Suprapubic skin (tissue), 4 donors: ENCODE data around the gene DCST1. TPM values are rescaled to one million over a fixed set of nuclear protein-coding genes. Genes with fewer than 3 reads are reported as not detected.

ENCODE experiments used
- DNase-seq, 2 donors: peaks; one replicate each; pipeline ENCODE4 v3.0.0-alpha.2; 2019; ENCODE audit warnings: low spot score in 2 of 2
- H3K27ac ChIP-seq: fragments of 200-600 bp; sonication (generic); one replicate; pipeline ENCODE4 v1.5.1; 2019
- H3K27me3 ChIP-seq: fragments of 200-600 bp; sonication (generic); one replicate; pipeline ENCODE4 v1.5.1; 2019
- H3K36me3 ChIP-seq: fragments of 200-600 bp; sonication (generic); one replicate; pipeline ENCODE4 v1.5.1; 2019
- H3K4me1 ChIP-seq: fragments of 200-600 bp; sonication (generic); one replicate; pipeline ENCODE4 v1.5.1; 2019
- H3K4me3 ChIP-seq: fragments of 200-600 bp; sonication (generic); one replicate; pipeline ENCODE4 v1.5.1; 2019; ENCODE audit warnings: mild to moderate bottlenecking
- H3K9me3 ChIP-seq: fragments of 200-600 bp; sonication (generic); one replicate; pipeline ENCODE4 v1.5.1; 2019
- CTCF ChIP-seq, 2 donors: fragments of 200-600 bp in 1 of 2; fragments of 450-650 bp in 1 of 2; sonication (generic) in 1 of 2; IDR thresholded peaks; one replicate each; pipeline ENCODE4 v1.5.1; 2016 to 2019; ENCODE audit warnings: antibody characterized with exemption in 2 of 2, mild to moderate bottlenecking in 1 of 2, moderate library complexity in 1 of 2
- EP300 ChIP-seq: sonication (generic); formaldehyde crosslinking; IDR thresholded peaks from one replicate; pipeline ENCODE4 v1.6.1; 2017; ENCODE audit warnings: antibody characterized with exemption
- POLR2A ChIP-seq, 2 donors: fragments of 450-650 bp; IDR thresholded peaks; one replicate each; pipeline ENCODE4 v1.6.1; 2017; ENCODE audit warnings: antibody characterized with exemption in 2 of 2, mild to moderate bottlenecking in 2 of 2, moderate library complexity in 2 of 2
- POLR2AphosphoS5 ChIP-seq, 3 donors: sonication (generic); formaldehyde crosslinking; IDR thresholded peaks; one replicate each; pipeline ENCODE4 v1.6.1; 2017; ENCODE audit warnings: antibody characterized with exemption in 3 of 3
- WGBS: methylation state at CpG from one replicate; pipeline ENCODE4 v1.1.5; 2018; 5-methylcytosine and 5-hydroxymethylcytosine counted together
- total RNA-seq, 4 donors: library from RNA; depleted of rRNA; stranded (reverse); fragments of >200 nt; gene quantifications; one replicate each; pipeline ENCODE4 v1.1.0, GENCODE V29; 2016

The DCST1 gene
- total RNA-seq, 4 donors from 2014 or later = 0.55 to 8.2 (median 2.8) TPM

GRCh38 chr1:155063550-155064110 lies 30.0 kb downstream of the DCST1 start, which contains the start of gene EFNA4:
EFNA4 (plus strand) TSS chr1:155063740; CDS start chr1:155063824, 84 bp downstream.
- H3K4me1 ChIP-seq = peaks cover 43% of the 10 kb centered on the region
- no peaks in the 10 kb centered on the region for H3K27me3 ChIP-seq
- WGBS = under 1% methylated on average over 23 of the region's 57 CpGs
- DNase-seq = peak; percentile 91 to 95
- no peaks in the 10 kb centered on the region for H3K9me3 ChIP-seq
- peaks cover 34% of the 10 kb centered on the region for H3K36me3 ChIP-seq
- TF ChIP-seq POLR2AphosphoS5 (IDR thresholded peaks at IDR 0.05) (peak in 1 of 3 donors; percentile 36), EP300 (no peak), CTCF (IDR thresholded peaks at IDR 0.05) (no peak), POLR2A (IDR thresholded peaks at IDR 0.05) (peak in 1 of 2 donors; percentile 34)
- H3K4me3 ChIP-seq = peak within 1 kb of the TSS; percentile 63
- H3K27ac ChIP-seq = peak within 1 kb of the TSS; percentile 80

GRCh38 chr1:155064111-155064831 lies 30.6 kb downstream of the DCST1 start:
- H3K27ac ChIP-seq = peak overlapping the region; percentile 80
- H3K36me3 ChIP-seq = peaks cover 34% of the 10 kb centered on the region
- H3K4me1 ChIP-seq = peaks cover 43% of the 10 kb centered on the region
- H3K9me3 ChIP-seq = no peaks in the 10 kb centered on the region
- H3K4me3 ChIP-seq = peak overlapping the region; percentile 63
- TF ChIP-seq EP300 = no peak
- TF ChIP-seq CTCF (IDR thresholded peaks at IDR 0.05) = no peak
- TF ChIP-seq POLR2AphosphoS5 (IDR thresholded peaks at IDR 0.05) = no peak
- TF ChIP-seq POLR2A (IDR thresholded peaks at IDR 0.05) = no peak
- no peak for DNase-seq
- no peaks in the 10 kb centered on the region for H3K27me3 ChIP-seq
- 13% methylated on average over 8 of the region's 14 CpGs for WGBS

GRCh38 chr1:155064832-155065429 lies 31.3 kb downstream of the DCST1 start:
- no peaks in the 10 kb centered on the region for H3K9me3 ChIP-seq
- DNase-seq = peak in 1 of 2 donors; percentile 51
- H3K27me3 ChIP-seq = no peaks in the 10 kb centered on the region
- peak overlapping the region; percentile 63 for H3K4me3 ChIP-seq
- H3K27ac ChIP-seq = no peak overlapping the region
- no peak for TF ChIP-seq CTCF (IDR thresholded peaks at IDR 0.05)
- TF ChIP-seq EP300 = no peak
- TF ChIP-seq POLR2A (IDR thresholded peaks at IDR 0.05) = no peak
- no peak for TF ChIP-seq POLR2AphosphoS5 (IDR thresholded peaks at IDR 0.05)
- peaks cover 49% of the 10 kb centered on the region for H3K4me1 ChIP-seq
- H3K36me3 ChIP-seq = peaks cover 27% of the 10 kb centered on the region
- WGBS = 69% methylated on average over 5 of the region's 5 CpGs

- Histone ChIP-seq H3K9me3 (no peaks in the 10 kb centered on the region), H3K4me1 (peaks cover 60% of the 10 kb centered on the region), H3K27ac (no peak overlapping the region), H3K27me3 (no peaks in the 10 kb centered on the region), H3K36me3 (peaks cover 14% of the 10 kb centered on the region), H3K4me3 (no peak overlapping the region)
- 73% methylated on average over 8 of the region's 8 CpGs for WGBS
- DNase-seq = no peak
- TF ChIP-seq POLR2A (IDR thresholded peaks at IDR 0.05) (no peak), CTCF (IDR thresholded peaks at IDR 0.05) (no peak), POLR2AphosphoS5 (IDR thresholded peaks at IDR 0.05) (no peak), EP300 (no peak)
Measured at GRCh38 chr1:155066777-155067176, 33.2 kb downstream of the DCST1 start.

- Histone ChIP-seq H3K9me3 (no peaks in the 10 kb centered on the region), H3K27ac (no peak overlapping the region), H3K4me3 (no peak overlapping the region), H3K4me1 (peaks cover 62% of the 10 kb centered on the region), H3K27me3 (no peaks in the 10 kb centered on the region), H3K36me3 (peaks cover 14% of the 10 kb centered on the region)
- TF ChIP-seq CTCF (IDR thresholded peaks at IDR 0.05) (no peak), EP300 (no peak), POLR2A (IDR thresholded peaks at IDR 0.05) (no peak), POLR2AphosphoS5 (IDR thresholded peaks at IDR 0.05) (no peak)
- 89% methylated on average over 3 of the region's 3 CpGs for WGBS
- no peak for DNase-seq
Measured at GRCh38 chr1:155068599-155068998, 35.0 kb downstream of the DCST1 start.
